ENCODE measurements around the gene TICAM1.

- TF ChIP-seq CTCF (IDR thresholded peaks at IDR 0.05) (no peak), POLR2A (IDR thresholded peaks at IDR 0.05) (no peak)
These were observed 1.3 kb upstream of the TICAM1 start for GRCh38 chr19:4832776-4833175.

Measured in thyroid gland (tissue), 4 donors.